ENCODE measurements around the gene YJU2.

DNA sequence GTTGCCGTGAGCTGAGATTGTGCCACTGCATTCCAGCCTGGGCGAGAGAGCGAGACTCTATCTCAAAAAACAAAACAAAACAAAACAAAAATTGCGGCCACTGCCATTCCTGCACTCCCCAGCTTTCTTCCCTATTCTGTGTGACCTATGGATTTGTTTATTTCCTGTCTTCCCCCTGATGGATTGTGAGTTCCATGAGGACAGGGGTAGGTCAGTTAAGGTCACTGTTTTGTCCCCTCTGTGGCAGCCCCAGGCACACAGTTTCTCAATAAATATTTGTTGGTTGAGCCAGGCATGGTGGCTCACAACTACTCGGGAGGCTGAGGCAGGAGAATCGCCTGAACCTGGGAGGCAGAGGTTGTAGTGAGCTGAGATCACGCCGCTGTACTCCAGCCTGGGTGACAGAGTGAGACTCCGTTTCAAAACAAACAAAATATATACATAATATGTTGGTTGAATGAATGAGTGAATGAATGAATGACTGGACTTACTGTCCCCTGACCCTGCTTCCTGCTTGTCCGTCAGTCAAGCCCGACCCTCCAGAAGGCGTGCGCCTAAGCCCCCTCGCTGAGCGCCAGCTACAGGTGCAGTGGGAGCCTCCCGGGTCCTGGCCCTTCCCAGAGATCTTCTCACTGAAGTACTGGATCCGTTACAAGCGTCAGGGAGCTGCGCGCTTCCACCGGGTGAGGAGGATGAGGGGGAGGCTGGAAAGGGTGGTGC is 12.6 kb upstream of the YJU2 start:
- no peak for TF ChIP-seq EZH2 (IDR thresholded peaks at IDR 0.05; ENCODE audit: borderline replicate concordance, low read depth, low read length, severe bottlenecking)
- TF ChIP-seq, protein P1, sequence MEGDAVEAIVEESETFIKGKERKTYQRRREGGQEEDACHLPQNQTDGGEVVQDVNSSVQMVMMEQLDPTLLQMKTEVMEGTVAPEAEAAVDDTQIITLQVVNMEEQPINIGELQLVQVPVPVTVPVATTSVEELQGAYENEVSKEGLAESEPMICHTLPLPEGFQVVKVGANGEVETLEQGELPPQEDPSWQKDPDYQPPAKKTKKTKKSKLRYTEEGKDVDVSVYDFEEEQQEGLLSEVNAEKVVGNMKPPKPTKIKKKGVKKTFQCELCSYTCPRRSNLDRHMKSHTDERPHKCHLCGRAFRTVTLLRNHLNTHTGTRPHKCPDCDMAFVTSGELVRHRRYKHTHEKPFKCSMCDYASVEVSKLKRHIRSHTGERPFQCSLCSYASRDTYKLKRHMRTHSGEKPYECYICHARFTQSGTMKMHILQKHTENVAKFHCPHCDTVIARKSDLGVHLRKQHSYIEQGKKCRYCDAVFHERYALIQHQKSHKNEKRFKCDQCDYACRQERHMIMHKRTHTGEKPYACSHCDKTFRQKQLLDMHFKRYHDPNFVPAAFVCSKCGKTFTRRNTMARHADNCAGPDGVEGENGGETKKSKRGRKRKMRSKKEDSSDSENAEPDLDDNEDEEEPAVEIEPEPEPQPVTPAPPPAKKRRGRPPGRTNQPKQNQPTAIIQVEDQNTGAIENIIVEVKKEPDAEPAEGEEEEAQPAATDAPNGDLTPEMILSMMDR (IDR thresholded peaks at IDR 0.05; ENCODE audit: borderline replicate concordance, extremely low read depth, low read length, poor library complexity, severe bottlenecking) = no peak
